Retinal pigment epithelial cell (primary cell): ENCODE data around the gene MCM7.

Experiments used
- DNase-seq: peaks from one replicate; pipeline ENCODE4 v3.0.0-alpha.2; 2010; ENCODE audit warnings: low read depth
- H3K4me3 ChIP-seq: 2 replicates; pipeline ENCODE4 v1.5.1; 2011; ENCODE audit warnings: mild to moderate bottlenecking, low read length, control low read depth, moderate library complexity
- CTCF ChIP-seq: conservative IDR thresholded peaks from 2 replicates; pipeline ENCODE4 v1.5.1; 2011; ENCODE audit warnings: low read depth, low read length, control low read depth, inconsistent platforms

MCM7 gene

GRCh38 chr7:100111156-100111555 is 10.0 kb upstream of the MCM7 start:
- no peak overlapping the region for H3K4me3 ChIP-seq
- no peak for DNase-seq
- no peak for TF ChIP-seq CTCF

DNA sequence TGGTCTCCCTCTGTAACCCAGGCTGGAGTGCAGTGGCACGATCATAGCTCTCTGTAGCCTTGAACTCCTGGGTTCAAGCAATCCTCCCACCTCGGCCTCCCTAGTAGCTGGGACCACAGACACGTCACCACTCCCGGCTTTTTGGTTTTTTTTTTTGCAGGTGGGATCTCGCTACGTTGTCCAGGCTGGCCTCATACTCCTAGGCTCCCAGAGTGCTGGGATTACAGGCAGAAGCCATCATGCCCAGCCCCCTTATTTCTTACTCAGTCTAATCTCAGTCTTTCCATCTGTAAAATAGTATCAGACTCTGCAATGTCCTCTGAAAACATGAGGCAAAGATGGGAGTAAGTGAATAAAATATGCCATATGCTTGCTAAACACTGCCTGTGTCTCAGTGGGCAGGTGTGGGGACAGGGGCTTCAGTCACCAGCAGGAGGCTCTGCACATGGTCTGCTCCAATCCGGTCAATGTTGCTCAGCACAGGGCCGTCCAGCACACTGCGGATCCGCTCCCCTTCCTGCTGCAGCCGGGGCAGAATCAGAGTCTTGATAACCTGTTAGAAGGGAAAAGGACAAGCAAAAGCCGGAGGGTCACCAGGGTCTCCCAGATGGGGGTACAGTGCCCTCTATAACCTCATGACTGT is 8.4 kb upstream of the MCM7 start:
- DNase-seq: no peak
- no peak overlapping the region for H3K4me3 ChIP-seq
- peak; percentile 28 for TF ChIP-seq CTCF

DNA sequence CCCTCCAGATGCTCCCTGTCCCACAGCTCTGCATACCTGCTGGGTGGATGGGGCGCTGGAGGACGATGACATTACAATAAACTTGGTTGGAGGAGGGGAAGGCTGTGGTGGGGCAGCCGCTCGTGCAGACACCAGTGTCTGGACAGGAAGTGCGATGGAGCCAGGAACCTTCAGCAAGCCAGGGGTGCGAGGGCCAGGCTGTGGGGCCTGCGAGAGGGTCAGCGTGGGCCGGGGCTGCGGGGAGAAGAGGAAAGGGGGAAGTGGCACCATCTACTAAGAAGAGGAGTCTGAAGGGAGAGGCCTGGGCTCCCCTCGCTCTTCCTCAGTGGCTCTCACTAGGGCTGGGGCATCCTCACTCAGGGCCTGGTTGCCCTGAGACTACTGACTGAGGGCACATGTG is 6.7 kb upstream of the MCM7 start:
- no peak for TF ChIP-seq CTCF
- DNase-seq: no peak
- H3K4me3 ChIP-seq: no peak overlapping the region

- no peak overlapping the region for H3K4me3 ChIP-seq
- no peak for DNase-seq
- no peak for TF ChIP-seq CTCF
Measured at GRCh38 chr7:100107125-100107737, 6.0 kb upstream of the MCM7 start.

DNA sequence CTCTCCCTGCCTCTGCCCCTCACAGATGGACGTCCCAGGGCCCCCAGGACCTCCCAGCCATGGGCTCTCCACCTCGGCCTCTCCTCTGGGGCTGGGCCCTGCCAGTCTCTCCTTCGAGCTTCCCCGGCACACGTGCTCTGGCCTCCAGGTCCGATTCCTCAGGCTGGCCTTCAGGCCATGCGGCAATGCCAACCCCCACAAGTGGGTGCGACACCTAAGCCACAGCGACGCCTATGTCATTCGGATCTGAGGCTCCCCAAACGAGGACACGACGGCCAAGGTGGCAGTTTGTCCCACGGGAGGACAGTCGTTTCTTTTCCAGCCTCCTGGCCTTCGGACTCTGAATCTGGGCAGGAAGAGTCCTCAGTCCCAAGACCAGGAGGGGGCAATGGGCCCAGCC is 5.4 kb upstream of the MCM7 start:
- DNase-seq: no peak
- H3K4me3 ChIP-seq: no peak overlapping the region
- TF ChIP-seq CTCF: no peak

DNA sequence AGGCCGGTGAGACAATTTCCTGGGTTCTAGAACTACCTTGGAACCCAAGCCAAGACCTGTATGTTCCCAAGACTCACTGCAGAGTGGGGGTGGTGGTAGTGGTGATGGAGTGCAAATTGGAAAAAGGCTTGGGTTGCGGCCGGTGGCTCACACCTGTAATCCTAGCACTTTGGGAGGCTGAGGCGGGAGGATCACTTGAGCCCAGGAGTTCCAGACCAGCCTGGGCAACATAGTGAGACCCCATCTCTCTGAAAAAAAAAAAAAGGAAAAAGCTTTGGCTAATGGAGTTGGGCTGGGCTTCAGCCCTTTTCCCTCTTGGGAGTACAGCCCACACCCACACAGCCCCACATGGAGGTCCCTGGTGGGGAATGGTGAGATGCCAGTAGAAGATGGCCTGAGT is 4.3 kb upstream of the MCM7 start:
- no peak overlapping the region for H3K4me3 ChIP-seq

More for the DNA sequence above, 4.3 kb upstream of the MCM7 start:
- no peak for TF ChIP-seq CTCF
- no peak for DNase-seq
